Activated T-helper 1 cell treated with anti-CD3 and anti-CD28 coated beads, Interleukin-2, amount 50 U/mL, for 16 hours (primary cell): Measurements from ENCODE around the gene MAPKAP1.

Source experiments
- DNase-seq, 2 donors: peaks; one replicate each; pipeline ENCODE4 v3.0.0-alpha.2; 2020; ENCODE audit warnings: low read depth in 1 of 2, low spot score in 1 of 2

MAPKAP1 gene

GRCh38 chr9:125538092-125538473, 168.9 kb downstream of the MAPKAP1 start:
- no peak for DNase-seq

GRCh38 chr9:125537442-125538091, 169.4 kb downstream of the MAPKAP1 start:
- no peak for DNase-seq

- no peak for DNase-seq
Measured at GRCh38 chr9:125536776-125537175, 170.2 kb downstream of the MAPKAP1 start.

- DNase-seq: no peak
Measured at GRCh38 chr9:125536167-125536772, 170.7 kb downstream of the MAPKAP1 start.

GRCh38 chr9:125534971-125535701, 171.9 kb downstream of the MAPKAP1 start:
- DNase-seq: no peak

- no peak for DNase-seq
Measured at GRCh38 chr9:125532812-125533594, 174.0 kb downstream of the MAPKAP1 start.

- no peak for DNase-seq
Measured at GRCh38 chr9:125532412-125532811, 174.6 kb downstream of the MAPKAP1 start.

GRCh38 chr9:125529589-125530515, 177.2 kb downstream of the MAPKAP1 start:
- DNase-seq: no peak

- no peak for DNase-seq
Measured at GRCh38 chr9:125529107-125529506, 177.9 kb downstream of the MAPKAP1 start.

- no peak for DNase-seq
Measured at GRCh38 chr9:125527471-125528002, 179.5 kb downstream of the MAPKAP1 start.

- no peak for DNase-seq
Measured at GRCh38 chr9:125525921-125526631, 180.9 kb downstream of the MAPKAP1 start.

- DNase-seq: no peak
Measured at GRCh38 chr9:125524583-125525355, 182.2 kb downstream of the MAPKAP1 start.

- no peak for DNase-seq
Measured at GRCh38 chr9:125523681-125524080, 183.3 kb downstream of the MAPKAP1 start.

GRCh38 chr9:125522328-125522725, 184.7 kb downstream of the MAPKAP1 start:
- no peak for DNase-seq

- peak in 1 of 2 donors; percentile 9 for DNase-seq
Measured at GRCh38 chr9:125521462-125522327, 185.3 kb downstream of the MAPKAP1 start.

GRCh38 chr9:125519734-125520133, 187.3 kb downstream of the MAPKAP1 start:
- DNase-seq: no peak

GRCh38 chr9:125517577-125517976, 189.4 kb downstream of the MAPKAP1 start:
- DNase-seq: no peak
